ENCODE results near the gene PHKB. TPM values are rescaled to one million over a fixed set of nuclear protein-coding genes. Genes with fewer than 3 reads are reported as not detected.

Gene PHKB
- total RNA-seq, 1 experiment from 2014 or later = 38.8 TPM

DNA sequence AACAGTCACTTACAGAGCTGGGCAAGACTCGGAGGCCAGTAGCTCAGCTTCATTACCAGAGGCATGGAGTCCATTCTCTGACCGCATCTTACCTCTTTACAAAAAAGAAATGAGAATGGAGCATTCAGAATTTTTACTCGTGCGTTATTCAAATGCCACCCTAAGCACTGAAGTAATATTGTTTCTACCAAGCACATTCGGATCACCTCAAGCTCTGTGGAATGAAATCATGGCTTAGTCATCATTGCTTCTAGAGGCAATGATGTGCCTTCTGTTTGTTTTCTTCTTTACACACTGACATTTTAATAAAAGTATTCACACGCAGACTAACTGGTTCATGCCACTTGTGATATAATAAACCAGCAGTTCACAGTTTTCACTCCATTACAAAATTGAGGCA is 206.8 kb downstream of the PHKB start:
- no peak overlapping the region for H3T11ph ChIP-seq (ENCODE audit: low read length)
- H2BK5ac ChIP-seq (ENCODE audit: insufficient read length, low read length) = no peak overlapping the region
- H3K27me3 ChIP-seq (ENCODE audit: insufficient read depth, low read length) = no peaks in the 10 kb centered on the region
- Mint-ChIP-seq H3K9me3 (no peaks in the 10 kb centered on the region), H3K27me3 (ENCODE audit: low read depth) (no peaks in the 10 kb centered on the region), H3K4me1 (0 out of 4 replicates have a peak, but pooled peaks cover 0 to 4% of the 10 kb centered on the region in 2 experiments), H3K36me3 (ENCODE audit: insufficient read depth in 1 of 3, low read depth in 3 of 3) (peaks cover 0 to 4% (median 0%) of the 10 kb centered on the region in 3 experiments; a peak in 2 of 7 replicates), H3K27ac (peak overlapping the region in 1 of 3 experiments; percentile 81; a peak in 1 of 7 replicates), H3K4me3 (no peak overlapping the region)
- H3K9me3 ChIP-seq (ENCODE audit: control insufficient read depth, low read depth, low read length) = no peaks in the 10 kb centered on the region
- no peak overlapping the region for H3K9ac ChIP-seq (ENCODE audit: extremely low read depth, insufficient read length, low read length)
- no peaks in the 10 kb centered on the region for H3K79me2 ChIP-seq (ENCODE audit: insufficient read depth, low read length)
- H3K4me2 ChIP-seq (ENCODE audit: insufficient read depth, insufficient read length, low read length) = no peak overlapping the region
- WGBS (ENCODE audit: extremely low coverage, insufficient read length, low lambda C conversion rate) = no CpG with 5 or more reads among the region's 6 CpGs
- no peaks in the 10 kb centered on the region for H3K23me2 ChIP-seq (ENCODE audit: insufficient read length, low read depth, low read length, poor library complexity, severe bottlenecking)
- no peak overlapping the region for H2BK12ac ChIP-seq (ENCODE audit: insufficient read length, low read depth, low read length)
- no peak overlapping the region for H2AK5ac ChIP-seq (ENCODE audit: insufficient read length, low read length)
- H3K14ac ChIP-seq (ENCODE audit: insufficient read depth, low read length) = no peak overlapping the region
- H4K91ac ChIP-seq (ENCODE audit: insufficient read length, low read depth, low read length) = no peak overlapping the region
- H3K4me1 ChIP-seq (ENCODE audit: insufficient read depth, low read length) = no peaks in the 10 kb centered on the region
- no peaks in the 10 kb centered on the region for H3K79me1 ChIP-seq (ENCODE audit: insufficient read depth, low read depth, low read length, poor library complexity, severe bottlenecking)
- H2BK120ac ChIP-seq (ENCODE audit: low read depth, low read length, poor library complexity, severe bottlenecking) = no peak overlapping the region
- H3K23ac ChIP-seq (ENCODE audit: insufficient read length, low read depth, low read length) = no peak overlapping the region
- H3K27ac ChIP-seq (ENCODE audit: insufficient read length, low read depth, low read length) = no peak overlapping the region
- H3K4ac ChIP-seq (ENCODE audit: low read depth, low read length) = no peak overlapping the region
- no peak overlapping the region for H4K5ac ChIP-seq (ENCODE audit: insufficient read length, low read depth, low read length)
- no peak overlapping the region for H2AFZ ChIP-seq (ENCODE audit: low read length)
- no peak overlapping the region for H3K18ac ChIP-seq (ENCODE audit: insufficient read length, low read depth, low read length)
- H4K8ac ChIP-seq (replicated peaks; ENCODE audit: insufficient read length, low read depth, low read length) = no peak overlapping the region
- H3K56ac ChIP-seq (ENCODE audit: insufficient read length, low read depth, low read length) = no peak overlapping the region
- no peak overlapping the region for H2BK15ac ChIP-seq (ENCODE audit: low read depth, low read length)
- H2BK20ac ChIP-seq (ENCODE audit: low read depth, low read length, poor library complexity, severe bottlenecking) = no peak overlapping the region
- TF ChIP-seq, protein P1, sequence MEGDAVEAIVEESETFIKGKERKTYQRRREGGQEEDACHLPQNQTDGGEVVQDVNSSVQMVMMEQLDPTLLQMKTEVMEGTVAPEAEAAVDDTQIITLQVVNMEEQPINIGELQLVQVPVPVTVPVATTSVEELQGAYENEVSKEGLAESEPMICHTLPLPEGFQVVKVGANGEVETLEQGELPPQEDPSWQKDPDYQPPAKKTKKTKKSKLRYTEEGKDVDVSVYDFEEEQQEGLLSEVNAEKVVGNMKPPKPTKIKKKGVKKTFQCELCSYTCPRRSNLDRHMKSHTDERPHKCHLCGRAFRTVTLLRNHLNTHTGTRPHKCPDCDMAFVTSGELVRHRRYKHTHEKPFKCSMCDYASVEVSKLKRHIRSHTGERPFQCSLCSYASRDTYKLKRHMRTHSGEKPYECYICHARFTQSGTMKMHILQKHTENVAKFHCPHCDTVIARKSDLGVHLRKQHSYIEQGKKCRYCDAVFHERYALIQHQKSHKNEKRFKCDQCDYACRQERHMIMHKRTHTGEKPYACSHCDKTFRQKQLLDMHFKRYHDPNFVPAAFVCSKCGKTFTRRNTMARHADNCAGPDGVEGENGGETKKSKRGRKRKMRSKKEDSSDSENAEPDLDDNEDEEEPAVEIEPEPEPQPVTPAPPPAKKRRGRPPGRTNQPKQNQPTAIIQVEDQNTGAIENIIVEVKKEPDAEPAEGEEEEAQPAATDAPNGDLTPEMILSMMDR (conservative IDR thresholded peaks at IDR 0.05) = no peak
- no peaks in the 10 kb centered on the region for H4K20me1 ChIP-seq (ENCODE audit: control insufficient read depth, insufficient read depth, insufficient read length)
- no peak for DNase-seq
